Stimulated activated CD4-positive, alpha-beta T cell treated with anti-CD3 and anti-CD28 coated beads, Interleukin-12 subunit alpha, Interleukin-12 subunit beta, amount 100 ng/mL, for 4 hours (primary cell): ENCODE data around the gene PTH1R.
A peak's percentile ranks its signal among the peaks of the same experiment; 100 is the strongest.

Experiments used
- DNase-seq: peaks from one replicate; pipeline ENCODE4 v3.0.0-alpha.2; 2020

PTH1R gene

GRCh38 chr3:46850468-46850779 lies 27.1 kb upstream of the PTH1R start:
- DNase-seq = no peak

- no peak for DNase-seq
These were observed 25.9 kb upstream of the PTH1R start for GRCh38 chr3:46851364-46852333.

GRCh38 chr3:46852334-46852720 lies 25.2 kb upstream of the PTH1R start:
- DNase-seq = no peak

GRCh38 chr3:46852839-46853355 lies 24.6 kb upstream of the PTH1R start:
- DNase-seq = no peak

- DNase-seq = no peak
These were observed 23.8 kb upstream of the PTH1R start for GRCh38 chr3:46853441-46854415.

- DNase-seq = no peak
These were observed 22.9 kb upstream of the PTH1R start for GRCh38 chr3:46854555-46854991.

- DNase-seq = no peak
These were observed 20.7 kb upstream of the PTH1R start for GRCh38 chr3:46856576-46857471.

- DNase-seq = no peak
These were observed 19.8 kb upstream of the PTH1R start for GRCh38 chr3:46857485-46858341.

- no peak for DNase-seq
These were observed 19.1 kb upstream of the PTH1R start for GRCh38 chr3:46858456-46858855.

- no peak for DNase-seq
These were observed 18.4 kb upstream of the PTH1R start for GRCh38 chr3:46859001-46859710.

- peak; percentile 19 for DNase-seq
These were observed 17.3 kb upstream of the PTH1R start for GRCh38 chr3:46860017-46860809.

GRCh38 chr3:46860810-46861604 lies 16.5 kb upstream of the PTH1R start:
- DNase-seq = no peak

GRCh38 chr3:46861605-46862368 lies 15.7 kb upstream of the PTH1R start:
- no peak for DNase-seq

GRCh38 chr3:46862369-46863025 lies 15.0 kb upstream of the PTH1R start:
- no peak for DNase-seq

- DNase-seq = no peak
These were observed 14.2 kb upstream of the PTH1R start, which contains the start of gene MYL3 for GRCh38 chr3:46863261-46863782. Gene MYL3, minus strand, starts transcription at chr3:46863444. Its CDS starts 54 bp downstream, at chr3:46863390.

GRCh38 chr3:46864061-46864881 lies 13.2 kb upstream of the PTH1R start:
- no peak for DNase-seq
